SK-N-SH (cell line): ENCODE measurements around the gene TRAM2. TPM values are rescaled to one million over a fixed set of nuclear protein-coding genes. Genes with fewer than 3 reads are reported as not detected.
A peak's percentile ranks its signal among the peaks of the same experiment; 100 is the strongest.

ENCODE experiments used
- CTCF ChIA-PET: fragments of 300-600, 350-600 bp; formaldehyde crosslinking; extraction: SDS; loops from one replicate; lab custom pipeline; 2021; lab: Yijun Ruan, JAX
- POLR2A ChIA-PET: fragments of 350-600 bp; sonication (Branson Sonifier 250); formaldehyde crosslinking; extraction: SDS; loops from one replicate; lab custom pipeline; 2020; ENCODE audit warnings: antibody characterized with exemption, inconsistent platforms; lab: Yijun Ruan, JAX
- DNase-seq: peaks from one replicate; pipeline ENCODE4 v3.0.0; 2012
- H2AFZ ChIP-seq: fragments of 200-600 bp; sonication (generic); 2 replicates; pipeline ENCODE4 v1.8.1; 2016; ENCODE audit warnings: antibody characterized with exemption, mild to moderate bottlenecking, low read depth
- H3F3A ChIP-seq: fragments of 200-600 bp; sonication (generic); replicated peaks from 2 replicates; pipeline ENCODE3; 2016; ENCODE audit warnings: antibody characterized with exemption, mild to moderate bottlenecking; ENCODE audit not compliant: insufficient read depth
- H3K27ac ChIP-seq, 2 experiments: fragments of 200-500 bp in 1 of 2; fragments of 200-600 bp in 1 of 2; sonication (Bioruptor generic) in 1 of 2; sonication (generic), shearing (Covaris generic) in 1 of 2; 2 replicates each; pipeline versions ENCODE4 v1.5.1 to v1.6.1; 2014 to 2016; ENCODE audit warnings: low read depth in 2 of 2, inconsistent platforms in 1 of 2, low read length in 1 of 2, mild to moderate bottlenecking in 1 of 2, mixed read lengths in 1 of 2
- H3K27me3 ChIP-seq: fragments of 200-600 bp; sonication (generic), shearing (Covaris generic); 2 replicates; pipeline ENCODE4 v1.6.1; 2016; ENCODE audit warnings: mixed run types; ENCODE audit not compliant: insufficient read depth
- H3K36me3 ChIP-seq, 2 experiments: fragments of 200-500 bp in 1 of 2; fragments of 200-600 bp in 1 of 2; sonication (Bioruptor generic) in 1 of 2; sonication (generic) in 1 of 2; replicated peaks in 1 of 2; 2 replicates each; pipeline versions ENCODE3 to v1.5.1; 2014 to 2016; ENCODE audit warnings: low read length in 1 of 2, mild to moderate bottlenecking in 1 of 2; ENCODE audit not compliant: insufficient read depth in 2 of 2, control insufficient read depth in 1 of 2
- H3K4me1 ChIP-seq, 2 experiments: fragments of 200-500 bp in 1 of 2; fragments of 200-600 bp in 1 of 2; sonication (Bioruptor generic) in 1 of 2; sonication (generic), shearing (Covaris generic) in 1 of 2; 2 replicates each; pipeline versions ENCODE4 v1.5.1 to v1.6.1; 2014 to 2016; ENCODE audit warnings: low read depth in 1 of 2, low read length in 1 of 2, mixed run types in 1 of 2; ENCODE audit not compliant: insufficient read depth in 2 of 2, control insufficient read depth in 1 of 2
- H3K4me2 ChIP-seq: fragments of 200-600 bp; sonication (generic), shearing (Covaris generic); 2 replicates; pipeline ENCODE4 v1.6.1; 2017; ENCODE audit warnings: mixed run types
- H3K4me3 ChIP-seq, 2 experiments: fragments of 200-500 bp in 1 of 2; fragments of 200-600 bp in 1 of 2; sonication (Bioruptor generic) in 1 of 2; sonication (generic), shearing (Covaris generic) in 1 of 2; 2 replicates each; pipeline versions ENCODE4 v1.5.1 to v1.8.1; 2014 to 2016; ENCODE audit warnings: low read depth in 2 of 2, inconsistent platforms in 1 of 2, low read length in 1 of 2, mild to moderate bottlenecking in 1 of 2, mixed read lengths in 1 of 2, moderate library complexity in 1 of 2
- H3K79me2 ChIP-seq: fragments of 200-600 bp; sonication (generic); 2 replicates; pipeline ENCODE4 v1.8.1; 2017; ENCODE audit warnings: mild to moderate bottlenecking; ENCODE audit not compliant: insufficient read depth
- H3K9ac ChIP-seq: fragments of 200-600 bp; sonication (generic); 2 replicates; pipeline ENCODE4 v1.6.1; 2017; ENCODE audit warnings: mixed run types
- H3K9me2 ChIP-seq: fragments of 200-600 bp; sonication (generic); 2 replicates; pipeline ENCODE4 v1.6.1; 2017; ENCODE audit warnings: mixed run types
- H3K9me3 ChIP-seq: fragments of 200-600 bp; sonication (generic); 2 replicates; pipeline ENCODE4 v1.6.1; 2017; ENCODE audit warnings: mixed run types, mild to moderate bottlenecking, moderate library complexity
- H4K20me1 ChIP-seq: fragments of 200-600 bp; sonication (generic); 2 replicates; pipeline ENCODE4 v1.6.1; 2017; ENCODE audit warnings: mild to moderate bottlenecking, mixed run types; ENCODE audit not compliant: insufficient read depth
- ELF1 ChIP-seq: IDR thresholded peaks from 2 replicates; pipeline ENCODE4 v1.4.0; 2012
- GABPA ChIP-seq: IDR thresholded peaks from 2 replicates; pipeline ENCODE4 v1.4.0; 2012; ENCODE audit warnings: low read depth, mild to moderate bottlenecking
- POLR2AphosphoS5 ChIP-seq: IDR thresholded peaks from 2 replicates; pipeline ENCODE4 v1.6.1; 2012; ENCODE audit warnings: low read depth, low read length
- RCOR1 ChIP-seq: fragments of 150-350 bp; IDR thresholded peaks from 2 replicates; pipeline ENCODE4 v1.6.1; 2017; ENCODE audit warnings: antibody characterized with exemption, low read length
- SIN3A ChIP-seq: IDR thresholded peaks from 2 replicates; pipeline ENCODE4 v1.6.1; 2012; ENCODE audit warnings: low read depth, mild to moderate bottlenecking, low read length, moderate library complexity, borderline replicate concordance
- YY1 ChIP-seq: IDR thresholded peaks from 2 replicates; pipeline ENCODE4 v1.4.0; 2012; ENCODE audit warnings: low read depth, mild to moderate bottlenecking
- WGBS: methylation state at CpG from one replicate; pipeline ENCODE4 v1.1.6; 2017; ENCODE audit warnings: low lambda C conversion rate; 5-methylcytosine and 5-hydroxymethylcytosine counted together
- polyA plus RNA-seq, 3 experiments: library from polyadenylated mRNA; depleted of rRNA; stranded (reverse); fragments of >200 nt; gene quantifications; 2 replicates each; pipeline ENCODE4 v1.2.3, GENCODE V29; 2012
- TF ChIP-seq, protein P1 (sequence below): IDR thresholded peaks from 2 replicates; pipeline ENCODE4 v1.6.1; 2012; ENCODE audit warnings: mild to moderate bottlenecking, low read depth, low read length, moderate library complexity
- TF ChIP-seq, protein P2 (sequence below): fragments of 150-350 bp; IDR thresholded peaks from 2 replicates; pipeline ENCODE4 v1.6.1; 2017; ENCODE audit warnings: antibody characterized with exemption, low read length, low read depth, borderline replicate concordance

The TRAM2 gene
- polyA plus RNA-seq, 1 of the 3 experiments (the other 2 are of a cell fraction), result 26.4 TPM

DNA sequence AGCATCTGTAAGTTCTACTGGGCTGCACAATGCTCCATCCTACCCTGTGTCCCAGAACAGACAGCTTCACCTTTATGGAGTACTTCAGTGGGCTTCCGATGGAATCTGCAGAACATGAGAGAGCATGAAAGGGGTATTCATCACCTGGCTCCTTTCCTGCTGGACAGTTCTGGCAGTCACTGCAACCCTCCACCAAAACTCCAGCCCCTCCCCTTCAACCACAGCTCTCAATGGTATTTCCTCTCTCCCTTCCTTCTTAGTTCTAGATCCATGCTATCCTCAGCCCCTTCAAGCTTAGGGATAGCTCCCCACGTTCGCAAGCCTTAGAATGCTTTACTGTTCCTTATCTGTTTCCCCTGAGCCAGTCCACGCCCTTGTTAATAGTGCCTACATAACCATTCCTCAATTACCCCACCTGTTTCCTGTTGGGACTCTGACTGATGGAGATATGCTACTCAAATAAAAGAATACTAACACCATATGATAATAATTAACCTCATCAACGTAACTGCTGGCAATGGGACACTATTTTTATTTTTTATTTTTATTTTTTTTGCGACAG, 26.8 kb downstream of the TRAM2 start (continued):
- TF ChIP-seq SIN3A, result no peak

DNA sequence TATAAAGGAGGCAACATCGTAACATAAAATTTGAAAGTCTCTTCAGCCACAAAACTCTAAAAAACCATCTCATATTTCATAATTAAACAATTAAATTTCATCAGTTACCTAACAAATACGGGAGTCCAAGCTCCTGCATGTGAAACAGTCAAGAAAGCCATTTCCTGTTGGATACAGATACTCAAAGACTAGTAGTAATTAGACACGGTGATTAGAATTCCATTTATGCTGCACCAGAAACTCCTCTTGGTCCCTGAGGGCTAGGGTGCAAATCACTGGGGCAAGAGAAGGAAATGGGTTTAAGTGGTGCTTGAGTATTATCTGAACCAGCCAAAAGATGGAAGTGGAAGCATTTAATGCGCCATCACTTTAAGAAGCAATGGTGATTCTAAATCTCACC, 27.4 kb downstream of the TRAM2 start:
- POLR2A ChIA-PET, result interaction anchor here (0.8 to 1.5 kb wide), 2 partner anchors 13 to 129 kb away, joined by 3 read pairs; no protein-coding TSS in a partner anchor
- H3K27ac ChIP-seq, result peak overlapping the region in 1 of 2 experiments; percentile 34; a peak in 1 of 4 replicates
- CTCF ChIA-PET, result interaction anchor here (0.7 to 2.9 kb wide), 8 partner anchors 12 to 133 kb away, joined by 3 to 10 read pairs (median 4); partner anchors contain the start of gene TRAM2

More for the DNA sequence above, 27.4 kb downstream of the TRAM2 start:
- Histone ChIP-seq H3K27me3 (no peaks in the 10 kb centered on the region), H3K9ac (no peak overlapping the region), H3K9me2 (no peaks in the 10 kb centered on the region), H3K36me3 (peaks cover 0 to 5% of the 10 kb centered on the region in 2 experiments), H3K4me1 (peaks cover 76 to 80% of the 10 kb centered on the region in 2 experiments), H3K79me2 (peaks cover 98% of the 10 kb centered on the region), H3K4me3 (no peak overlapping the region), H3K4me2 (peak overlapping the region; percentile 46; the same call in 1 of the 2 replicates), H3F3A (peaks cover 55% of the 10 kb centered on the region), H3K9me3 (no peaks in the 10 kb centered on the region), H2AFZ (no peak overlapping the region)
- no peak for TF ChIP-seq YY1
- TF ChIP-seq, protein P1, sequence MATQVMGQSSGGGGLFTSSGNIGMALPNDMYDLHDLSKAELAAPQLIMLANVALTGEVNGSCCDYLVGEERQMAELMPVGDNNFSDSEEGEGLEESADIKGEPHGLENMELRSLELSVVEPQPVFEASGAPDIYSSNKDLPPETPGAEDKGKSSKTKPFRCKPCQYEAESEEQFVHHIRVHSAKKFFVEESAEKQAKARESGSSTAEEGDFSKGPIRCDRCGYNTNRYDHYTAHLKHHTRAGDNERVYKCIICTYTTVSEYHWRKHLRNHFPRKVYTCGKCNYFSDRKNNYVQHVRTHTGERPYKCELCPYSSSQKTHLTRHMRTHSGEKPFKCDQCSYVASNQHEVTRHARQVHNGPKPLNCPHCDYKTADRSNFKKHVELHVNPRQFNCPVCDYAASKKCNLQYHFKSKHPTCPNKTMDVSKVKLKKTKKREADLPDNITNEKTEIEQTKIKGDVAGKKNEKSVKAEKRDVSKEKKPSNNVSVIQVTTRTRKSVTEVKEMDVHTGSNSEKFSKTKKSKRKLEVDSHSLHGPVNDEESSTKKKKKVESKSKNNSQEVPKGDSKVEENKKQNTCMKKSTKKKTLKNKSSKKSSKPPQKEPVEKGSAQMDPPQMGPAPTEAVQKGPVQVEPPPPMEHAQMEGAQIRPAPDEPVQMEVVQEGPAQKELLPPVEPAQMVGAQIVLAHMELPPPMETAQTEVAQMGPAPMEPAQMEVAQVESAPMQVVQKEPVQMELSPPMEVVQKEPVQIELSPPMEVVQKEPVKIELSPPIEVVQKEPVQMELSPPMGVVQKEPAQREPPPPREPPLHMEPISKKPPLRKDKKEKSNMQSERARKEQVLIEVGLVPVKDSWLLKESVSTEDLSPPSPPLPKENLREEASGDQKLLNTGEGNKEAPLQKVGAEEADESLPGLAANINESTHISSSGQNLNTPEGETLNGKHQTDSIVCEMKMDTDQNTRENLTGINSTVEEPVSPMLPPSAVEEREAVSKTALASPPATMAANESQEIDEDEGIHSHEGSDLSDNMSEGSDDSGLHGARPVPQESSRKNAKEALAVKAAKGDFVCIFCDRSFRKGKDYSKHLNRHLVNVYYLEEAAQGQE, result no peak
- TF ChIP-seq SIN3A, result no peak
- TF ChIP-seq RCOR1, result no peak
- no peak for TF ChIP-seq POLR2AphosphoS5
- TF ChIP-seq, protein P2, sequence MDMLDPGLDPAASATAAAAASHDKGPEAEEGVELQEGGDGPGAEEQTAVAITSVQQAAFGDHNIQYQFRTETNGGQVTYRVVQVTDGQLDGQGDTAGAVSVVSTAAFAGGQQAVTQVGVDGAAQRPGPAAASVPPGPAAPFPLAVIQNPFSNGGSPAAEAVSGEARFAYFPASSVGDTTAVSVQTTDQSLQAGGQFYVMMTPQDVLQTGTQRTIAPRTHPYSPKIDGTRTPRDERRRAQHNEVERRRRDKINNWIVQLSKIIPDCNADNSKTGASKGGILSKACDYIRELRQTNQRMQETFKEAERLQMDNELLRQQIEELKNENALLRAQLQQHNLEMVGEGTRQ, result no peak
- TF ChIP-seq ELF1, result no peak
- no peak for TF ChIP-seq GABPA
- TF ChIP-seq, all 33 proteins: peak for 0
- H4K20me1 ChIP-seq, result no peaks in the 10 kb centered on the region
- no peak for DNase-seq
- WGBS, result 90% methylated on average over 4 of the region's 4 CpGs
